ENCODE results near the gene COTL1.
A peak's percentile ranks its signal among the peaks of the same experiment; 100 is the strongest.
"Not testable (repeated sequence)": the region's sequence is repeated elsewhere in the genome, so short reads cannot be mapped to it uniquely, and the experiment has no call there.

COTL1 gene

DNA sequence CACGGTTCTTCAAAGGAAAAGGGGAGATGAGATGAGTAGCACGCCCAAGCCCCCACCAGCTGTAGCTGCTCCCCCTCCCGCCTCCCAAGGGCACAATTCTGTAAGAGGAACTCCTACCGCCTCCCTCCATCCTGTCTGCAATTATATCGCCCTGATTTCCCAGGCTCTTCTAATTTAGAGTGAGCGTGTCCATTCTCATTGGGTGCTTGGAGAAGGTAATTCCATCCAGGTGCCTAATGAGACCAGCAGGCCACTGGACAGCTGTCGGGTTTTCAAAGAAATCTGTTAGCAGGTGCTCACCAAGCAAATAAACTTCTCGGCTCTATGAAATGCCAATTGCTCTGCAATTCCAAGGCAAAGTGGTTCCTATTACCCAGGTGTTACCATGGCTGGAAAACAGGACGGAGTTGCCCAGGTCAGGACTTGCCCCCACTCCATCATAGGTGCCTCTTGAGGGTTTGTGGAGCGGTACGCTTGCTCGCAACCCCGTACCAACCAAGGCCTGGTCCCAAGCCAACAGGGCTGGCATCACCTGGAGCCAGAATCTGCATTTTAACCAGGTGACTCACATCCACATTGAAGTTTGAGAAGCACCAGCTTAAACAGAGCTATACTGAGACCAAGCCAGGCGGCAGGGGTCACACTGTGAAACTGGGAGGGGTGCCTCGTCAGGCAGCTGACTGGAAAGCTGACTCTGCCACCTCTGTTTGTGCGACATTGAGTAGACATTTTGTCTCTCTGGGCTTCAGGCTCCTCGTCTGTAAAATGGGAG is 97.0 kb downstream of the COTL1 start:
- H3K27ac ChIP-seq (ENCODE audit: low read length, poor library complexity, severe bottlenecking) = no peak overlapping the region
- H3K4me3 ChIP-seq (ENCODE audit: insufficient read depth in 1 of 2, low read depth in 1 of 2, low read length in 2 of 2) = no peak overlapping the region
- no peak overlapping the region for H2BK5ac ChIP-seq (ENCODE audit: low read depth, low read length, poor library complexity, severe bottlenecking)
- H3K4me2 ChIP-seq (ENCODE audit: low read length, poor library complexity, severe bottlenecking) = no peak overlapping the region
- no peak overlapping the region for H4K8ac ChIP-seq (ENCODE audit: low read length)
- H3K4me1 ChIP-seq (ENCODE audit: control insufficient read depth, insufficient read depth, low read depth, low read length) = peaks cover 15% of the 10 kb centered on the region
- H2BK15ac ChIP-seq (ENCODE audit: low read depth, poor library complexity, severe bottlenecking) = no peak overlapping the region
- H3K27me3 ChIP-seq (ENCODE audit: control insufficient read depth in 1 of 2, insufficient read depth in 1 of 2, low read length in 2 of 2) = no peaks in the 10 kb centered on the region
- H3K18ac ChIP-seq (ENCODE audit: low read depth in 1 of 2, low read length in 2 of 2) = no peak overlapping the region
- H3K4ac ChIP-seq (ENCODE audit: low read depth in 1 of 2, low read length in 2 of 2) = no peak overlapping the region
- H3K14ac ChIP-seq (ENCODE audit: low read length in 2 of 2) = peak overlapping the region in 1 of 2 experiments; percentile 62
- H3K9ac ChIP-seq (ENCODE audit: low read length) = no peak overlapping the region
- H2BK12ac ChIP-seq (ENCODE audit: low read length in 2 of 2) = no peak overlapping the region
- H3K9me3 ChIP-seq (ENCODE audit: control insufficient read depth, low read length) = no peaks in the 10 kb centered on the region
- no peak overlapping the region for H2AK5ac ChIP-seq (ENCODE audit: low read length, severe bottlenecking)
- no peak overlapping the region for H4K91ac ChIP-seq (ENCODE audit: low read length)
- peak overlapping the region; percentile 8 for H2AFZ ChIP-seq (ENCODE audit: low read depth, low read length)
- WGBS = 86% methylated on average over 15 of the region's 17 CpGs
- no peaks in the 10 kb centered on the region for H3K36me3 ChIP-seq (ENCODE audit: control insufficient read depth in 1 of 2, insufficient read depth in 2 of 2, low read depth in 1 of 2, low read length in 2 of 2)
- no peaks in the 10 kb centered on the region for H3K79me1 ChIP-seq (replicated peaks; ENCODE audit: low read length, poor library complexity, severe bottlenecking)
- no peak overlapping the region for H2BK120ac ChIP-seq (ENCODE audit: low read depth, low read length)
- no peak for DNase-seq
- H3K23ac ChIP-seq (ENCODE audit: low read length in 2 of 2) = no peak overlapping the region

DNA sequence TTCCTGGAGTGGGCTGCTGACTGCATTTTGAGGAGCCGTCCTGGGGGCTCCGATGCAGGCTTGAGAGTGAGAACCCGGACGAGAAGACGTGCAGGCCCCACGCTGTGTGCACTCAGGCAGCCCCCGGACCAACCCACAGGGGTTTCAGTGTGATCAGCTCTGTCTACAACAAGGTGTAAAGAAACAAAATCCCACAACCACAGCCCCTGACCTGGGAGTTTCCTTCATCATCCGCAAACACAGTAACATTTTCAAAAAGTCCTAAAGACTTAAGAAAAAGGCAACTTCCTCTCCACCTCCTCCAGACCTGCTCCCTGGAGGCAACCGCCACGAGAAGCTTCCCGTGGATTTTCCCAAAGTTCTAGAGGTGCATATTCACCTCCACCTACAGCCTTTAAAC is 98.0 kb downstream of the COTL1 start:
- no peak overlapping the region for H3K18ac ChIP-seq (ENCODE audit: low read depth in 1 of 2, low read length in 2 of 2)
- DNase-seq = no peak
- no peak overlapping the region for H3K9ac ChIP-seq (ENCODE audit: low read length)
- no peak overlapping the region for H2BK5ac ChIP-seq (ENCODE audit: low read depth, low read length, poor library complexity, severe bottlenecking)
- no peak overlapping the region for H2BK15ac ChIP-seq (ENCODE audit: low read depth, poor library complexity, severe bottlenecking)
- no peak overlapping the region for H3K4me3 ChIP-seq (ENCODE audit: insufficient read depth in 1 of 2, low read depth in 1 of 2, low read length in 2 of 2)
- H3K79me1 ChIP-seq (replicated peaks; ENCODE audit: low read length, poor library complexity, severe bottlenecking) = no peaks in the 10 kb centered on the region
- no peak overlapping the region for H2BK120ac ChIP-seq (ENCODE audit: low read depth, low read length)
- H3K14ac ChIP-seq (ENCODE audit: low read length in 2 of 2) = no peak overlapping the region
- 76% methylated on average over 11 of the region's 11 CpGs for whole genome bisulfite sequencing
- no peaks in the 10 kb centered on the region for H3K27me3 ChIP-seq (ENCODE audit: control insufficient read depth in 1 of 2, insufficient read depth in 1 of 2, low read length in 2 of 2)
- peaks cover 17% of the 10 kb centered on the region for H3K4me1 ChIP-seq (ENCODE audit: control insufficient read depth, insufficient read depth, low read depth, low read length)
- no peak overlapping the region for H3K27ac ChIP-seq (ENCODE audit: low read length, poor library complexity, severe bottlenecking)
- no peak overlapping the region for H3K4me2 ChIP-seq (ENCODE audit: low read length, poor library complexity, severe bottlenecking)
- no peaks in the 10 kb centered on the region for H3K36me3 ChIP-seq (ENCODE audit: control insufficient read depth in 1 of 2, insufficient read depth in 2 of 2, low read depth in 1 of 2, low read length in 2 of 2)
- H2AK5ac ChIP-seq (ENCODE audit: low read length, severe bottlenecking) = no peak overlapping the region
- H3K9me3 ChIP-seq (ENCODE audit: control insufficient read depth, low read length) = no peaks in the 10 kb centered on the region
- H4K8ac ChIP-seq (ENCODE audit: low read length) = no peak overlapping the region
- no peak overlapping the region for H2BK12ac ChIP-seq (ENCODE audit: low read length in 2 of 2)
- no peak overlapping the region for H2AFZ ChIP-seq (ENCODE audit: low read depth, low read length)
- H3K23ac ChIP-seq (ENCODE audit: low read length in 2 of 2) = no peak overlapping the region
- H4K91ac ChIP-seq (ENCODE audit: low read length) = no peak overlapping the region
- H3K4ac ChIP-seq (ENCODE audit: low read depth in 1 of 2, low read length in 2 of 2) = no peak overlapping the region

DNA sequence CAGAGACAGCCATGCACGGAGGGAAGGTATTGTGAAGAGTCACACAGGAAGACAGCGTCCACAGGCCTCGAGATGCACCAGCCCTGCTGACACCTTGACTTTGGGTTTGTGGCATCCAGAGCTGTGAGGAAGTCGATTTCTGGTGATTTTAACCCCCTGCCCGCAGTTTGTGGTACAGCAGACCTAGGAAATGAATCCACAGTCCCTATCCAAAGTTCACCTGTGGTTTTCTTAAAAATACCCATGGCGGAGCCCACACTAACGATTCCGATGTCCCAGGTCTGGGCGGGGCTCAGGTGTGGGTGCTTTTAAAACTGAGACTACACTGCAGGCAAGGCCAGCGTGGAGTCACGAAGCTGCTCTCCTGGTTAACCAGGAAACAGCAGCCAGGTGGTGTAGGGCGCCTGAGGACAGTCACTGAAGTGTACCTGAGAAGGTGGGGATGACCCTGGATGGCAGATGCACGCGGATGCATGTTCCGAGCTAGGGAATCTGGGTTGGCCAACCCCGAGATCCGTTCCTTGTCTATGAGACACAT is 99.0 kb downstream of the COTL1 start:
- Histone ChIP-seq H3K14ac (ENCODE audit: low read length in 2 of 2) (no peak overlapping the region), H3K9ac (ENCODE audit: low read length) (no peak overlapping the region), H2AFZ (ENCODE audit: low read depth, low read length) (no peak overlapping the region), H3K18ac (ENCODE audit: low read depth in 1 of 2, low read length in 2 of 2) (no peak overlapping the region), H2AK5ac (ENCODE audit: low read length, severe bottlenecking) (no peak overlapping the region), H3K27me3 (ENCODE audit: control insufficient read depth in 1 of 2, insufficient read depth in 1 of 2, low read length in 2 of 2) (no peaks in the 10 kb centered on the region), H2BK15ac (ENCODE audit: low read depth, poor library complexity, severe bottlenecking) (no peak overlapping the region), H4K91ac (ENCODE audit: low read length) (no peak overlapping the region), H3K4me1 (ENCODE audit: control insufficient read depth, insufficient read depth, low read depth, low read length) (peaks cover 11% of the 10 kb centered on the region), H4K8ac (ENCODE audit: low read length) (no peak overlapping the region), H3K9me3 (ENCODE audit: control insufficient read depth, low read length) (no peaks in the 10 kb centered on the region), H3K4ac (ENCODE audit: low read depth in 1 of 2, low read length in 2 of 2) (peak overlapping the region in 1 of 2 experiments; percentile 59), H3K79me1 (replicated peaks; ENCODE audit: low read length, poor library complexity, severe bottlenecking) (no peaks in the 10 kb centered on the region), H3K4me2 (ENCODE audit: low read length, poor library complexity, severe bottlenecking) (no peak overlapping the region), H2BK12ac (ENCODE audit: low read length in 2 of 2) (peak overlapping the region in 1 of 2 experiments; percentile 67), H3K4me3 (ENCODE audit: insufficient read depth in 1 of 2, low read depth in 1 of 2, low read length in 2 of 2) (no peak overlapping the region), H3K23ac (ENCODE audit: low read length in 2 of 2) (no peak overlapping the region), H3K27ac (ENCODE audit: low read length, poor library complexity, severe bottlenecking) (no peak overlapping the region), H2BK5ac (ENCODE audit: low read depth, low read length, poor library complexity, severe bottlenecking) (no peak overlapping the region), H2BK120ac (ENCODE audit: low read depth, low read length) (no peak overlapping the region), H3K36me3 (ENCODE audit: control insufficient read depth in 1 of 2, insufficient read depth in 2 of 2, low read depth in 1 of 2, low read length in 2 of 2) (no peaks in the 10 kb centered on the region)
- no peak for DNase-seq
- WGBS = 95% methylated on average over 17 of the region's 17 CpGs

DNA sequence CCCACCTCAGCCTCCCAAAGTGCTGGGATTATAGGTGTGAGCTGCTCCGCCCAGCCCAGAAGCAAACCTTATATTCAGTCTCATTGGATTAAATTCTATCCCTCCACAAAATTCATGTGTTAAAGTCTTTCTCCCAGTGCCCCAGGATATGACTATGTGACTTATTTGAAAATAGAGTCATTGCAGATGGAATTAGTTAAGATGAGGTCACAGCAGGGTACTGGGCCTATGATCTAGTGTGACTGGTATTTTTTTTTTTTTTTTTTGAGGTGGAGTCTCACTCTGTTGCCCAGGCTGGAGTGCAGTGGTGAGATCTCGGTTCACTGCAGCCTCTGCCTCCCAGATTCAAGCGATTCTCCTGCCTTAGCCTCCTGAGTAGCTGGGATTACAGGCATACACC is 99.7 kb downstream of the COTL1 start:
- H4K91ac ChIP-seq (ENCODE audit: low read length); H4K8ac ChIP-seq (ENCODE audit: low read length); H3K27ac ChIP-seq (ENCODE audit: low read length, poor library complexity, severe bottlenecking); H2AK5ac ChIP-seq (ENCODE audit: low read length, severe bottlenecking); H2BK15ac ChIP-seq (ENCODE audit: low read depth, poor library complexity, severe bottlenecking); H3K4me3 ChIP-seq (ENCODE audit: insufficient read depth in 1 of 2, low read depth in 1 of 2, low read length in 2 of 2); H3K27me3 ChIP-seq (ENCODE audit: control insufficient read depth in 1 of 2, insufficient read depth in 1 of 2, low read length in 2 of 2); H2AFZ ChIP-seq (ENCODE audit: low read depth, low read length); H2BK120ac ChIP-seq (ENCODE audit: low read depth, low read length); H3K79me1 ChIP-seq (replicated peaks; ENCODE audit: low read length, poor library complexity, severe bottlenecking); H3K9me3 ChIP-seq (ENCODE audit: control insufficient read depth, low read length); H3K23ac ChIP-seq (ENCODE audit: low read length in 2 of 2); H3K18ac ChIP-seq (ENCODE audit: low read depth in 1 of 2, low read length in 2 of 2); H3K36me3 ChIP-seq (ENCODE audit: control insufficient read depth in 1 of 2, insufficient read depth in 2 of 2, low read depth in 1 of 2, low read length in 2 of 2); H3K14ac ChIP-seq (ENCODE audit: low read length in 2 of 2); H3K4me2 ChIP-seq (ENCODE audit: low read length, poor library complexity, severe bottlenecking); H2BK12ac ChIP-seq (ENCODE audit: low read length in 2 of 2); H3K4ac ChIP-seq (ENCODE audit: low read depth in 1 of 2, low read length in 2 of 2): not testable (repeated sequence)
- peaks cover 14% of the 10 kb centered on the region for H3K4me1 ChIP-seq (ENCODE audit: control insufficient read depth, insufficient read depth, low read depth, low read length)
- peak overlapping the region; percentile 47 for H3K9ac ChIP-seq (ENCODE audit: low read length)
- WGBS = 100% methylated on average over 1 of the region's 3 CpGs
- H2BK5ac ChIP-seq (ENCODE audit: low read depth, low read length, poor library complexity, severe bottlenecking) = peak overlapping the region; percentile 58
- peak; percentile 54 for DNase-seq

Data from mesenchymal stem cell (in vitro differentiated cells and primary cell).